HG03196 (cell line): ENCODE data around the gene NHERF2.

Experiments
- ATAC-seq: cut with Tn5 transposase; IDR thresholded peaks from one replicate; pipeline ENCODE4 v1.9.1; 2021; ENCODE audit not compliant: unreplicated experiment

NHERF2 gene

DNA sequence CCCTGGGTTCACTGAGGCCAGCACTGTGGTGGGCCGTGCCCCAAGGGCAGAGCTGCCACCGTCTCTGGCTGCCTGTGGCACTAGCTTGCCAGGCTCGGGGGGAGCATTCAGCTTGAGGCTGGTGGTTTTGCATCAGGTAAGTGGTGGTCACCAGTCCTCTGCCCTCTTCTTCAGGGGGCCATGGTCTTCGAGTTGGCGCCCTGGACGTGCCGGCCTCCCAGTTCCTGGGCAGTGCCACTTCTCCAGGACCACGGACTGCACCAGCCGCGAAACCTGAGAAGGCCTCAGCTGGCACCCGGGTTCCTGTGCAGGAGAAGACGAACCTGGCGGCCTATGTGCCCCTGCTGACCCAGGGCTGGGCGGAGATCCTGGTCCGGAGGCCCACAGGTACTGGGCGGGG lies 53.3 kb downstream of the NHERF2 start:
- no peak for ATAC-seq

- ATAC-seq, result no peak
These were observed 54.7 kb downstream of the NHERF2 start for GRCh38 chr16:2081201-2082084.

GRCh38 chr16:2082171-2082982 lies 55.7 kb downstream of the NHERF2 start:
- no peak for ATAC-seq

- no peak for ATAC-seq
These were observed 56.3 kb downstream of the NHERF2 start for GRCh38 chr16:2082983-2083364.

DNA sequence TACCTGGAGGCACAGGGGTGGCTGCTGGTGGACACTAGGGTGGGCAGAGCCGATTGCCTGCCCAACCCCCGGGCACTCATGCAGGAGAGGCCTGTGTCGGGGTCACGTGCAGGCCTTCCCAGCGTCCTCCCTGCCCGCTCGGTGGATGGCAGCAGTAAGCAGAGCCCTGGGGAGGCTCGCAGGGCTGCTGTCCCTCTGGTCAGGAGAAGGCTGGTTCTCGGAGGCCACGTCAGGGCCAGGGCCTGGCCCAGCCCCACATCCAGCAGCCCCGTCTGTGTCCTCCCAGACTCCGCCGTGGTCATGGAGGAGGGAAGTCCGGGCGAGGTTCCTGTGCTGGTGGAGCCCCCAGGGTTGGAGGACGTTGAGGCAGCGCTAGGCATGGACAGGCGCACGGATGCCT lies 56.7 kb downstream of the NHERF2 start:
- ATAC-seq, result no peak

- no peak for ATAC-seq
These were observed 57.4 kb downstream of the NHERF2 start for GRCh38 chr16:2083876-2084780.

DNA sequence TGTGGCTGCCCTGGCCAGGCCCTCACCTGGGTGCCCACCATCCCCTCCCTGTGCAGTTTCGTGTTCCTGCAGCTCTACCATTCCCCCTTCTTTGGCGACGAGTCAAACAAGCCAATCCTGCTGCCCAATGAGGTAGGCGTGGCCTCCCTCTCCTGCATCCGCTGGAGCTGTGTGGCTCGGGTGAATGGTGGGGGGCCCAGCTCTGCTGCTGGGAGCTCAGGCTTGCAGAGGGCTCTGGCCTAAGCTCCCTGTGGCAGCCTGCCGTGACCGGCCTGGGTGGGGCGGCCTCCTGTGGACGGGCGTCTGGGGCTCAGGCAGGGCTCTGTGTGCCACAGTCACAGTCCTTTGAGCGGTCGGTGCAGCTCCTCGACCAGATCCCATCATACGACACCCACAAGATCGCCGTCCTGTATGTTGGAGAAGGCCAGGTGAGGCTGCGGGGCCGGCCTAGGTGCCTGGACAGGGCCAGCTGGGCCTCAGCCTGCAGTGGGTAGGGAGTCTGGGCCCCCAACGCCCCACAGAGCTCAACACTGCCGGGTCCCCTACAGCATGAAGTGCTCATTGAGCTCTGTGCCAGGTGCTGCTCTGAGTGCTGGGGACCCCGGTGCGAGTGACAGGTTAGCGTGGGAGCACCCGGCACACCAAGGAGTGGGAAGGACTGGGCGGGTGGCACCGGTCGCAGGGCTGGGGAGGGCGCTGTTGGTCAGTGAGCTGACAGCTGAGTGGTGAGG lies 58.4 kb downstream of the NHERF2 start:
- ATAC-seq, result no peak

- no peak for ATAC-seq
These were observed 59.0 kb downstream of the NHERF2 start for GRCh38 chr16:2085669-2086068.

GRCh38 chr16:2086106-2086742 lies 59.5 kb downstream of the NHERF2 start:
- ATAC-seq, result no peak

GRCh38 chr16:2086812-2087747 lies 60.4 kb downstream of the NHERF2 start:
- no peak for ATAC-seq

- no peak for ATAC-seq
These were observed 61.3 kb downstream of the NHERF2 start for GRCh38 chr16:2087748-2088631.
